Body of pancreas (tissue), 4 donors: Measurements from ENCODE around the gene TSHZ2.

Experiments used
- POLR2A ChIP-seq, 3 donors: fragments of 450-650 bp; IDR thresholded peaks; one replicate each; pipeline ENCODE4 v1.6.1; 2016; ENCODE audit warnings: antibody characterized with exemption in 3 of 3, mild to moderate bottlenecking in 2 of 3
- TF ChIP-seq, protein P1 (sequence below), 7 experiments: fragments of 450-650 bp in 4 of 7; fragments of 200-600 bp in 3 of 7; sonication (generic) in 3 of 7; IDR thresholded peaks; one replicate each; pipeline ENCODE4 v1.5.1; 2016 to 2019; ENCODE audit warnings: antibody characterized with exemption in 7 of 7

DNA sequence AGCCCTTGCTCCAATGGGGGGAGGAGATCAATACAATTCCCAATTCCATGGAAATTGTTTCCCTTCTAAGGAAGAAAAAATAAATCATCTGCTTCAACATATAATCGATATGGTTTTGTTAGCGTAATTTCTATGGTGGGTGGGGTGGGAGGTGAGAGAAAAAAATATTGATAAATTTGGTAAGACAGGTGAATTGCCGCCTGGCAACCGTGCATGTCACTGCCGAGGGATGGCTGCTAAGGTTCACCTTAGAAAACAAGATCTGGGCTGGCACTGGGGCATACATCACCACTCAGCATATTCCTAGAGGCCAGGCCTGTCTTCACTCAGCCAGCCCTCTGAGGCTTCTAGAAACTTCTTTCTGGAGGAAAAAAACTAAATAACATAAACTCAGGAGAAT lies 517.4 kb downstream of the TSHZ2 start:
- TF ChIP-seq, protein P1, sequence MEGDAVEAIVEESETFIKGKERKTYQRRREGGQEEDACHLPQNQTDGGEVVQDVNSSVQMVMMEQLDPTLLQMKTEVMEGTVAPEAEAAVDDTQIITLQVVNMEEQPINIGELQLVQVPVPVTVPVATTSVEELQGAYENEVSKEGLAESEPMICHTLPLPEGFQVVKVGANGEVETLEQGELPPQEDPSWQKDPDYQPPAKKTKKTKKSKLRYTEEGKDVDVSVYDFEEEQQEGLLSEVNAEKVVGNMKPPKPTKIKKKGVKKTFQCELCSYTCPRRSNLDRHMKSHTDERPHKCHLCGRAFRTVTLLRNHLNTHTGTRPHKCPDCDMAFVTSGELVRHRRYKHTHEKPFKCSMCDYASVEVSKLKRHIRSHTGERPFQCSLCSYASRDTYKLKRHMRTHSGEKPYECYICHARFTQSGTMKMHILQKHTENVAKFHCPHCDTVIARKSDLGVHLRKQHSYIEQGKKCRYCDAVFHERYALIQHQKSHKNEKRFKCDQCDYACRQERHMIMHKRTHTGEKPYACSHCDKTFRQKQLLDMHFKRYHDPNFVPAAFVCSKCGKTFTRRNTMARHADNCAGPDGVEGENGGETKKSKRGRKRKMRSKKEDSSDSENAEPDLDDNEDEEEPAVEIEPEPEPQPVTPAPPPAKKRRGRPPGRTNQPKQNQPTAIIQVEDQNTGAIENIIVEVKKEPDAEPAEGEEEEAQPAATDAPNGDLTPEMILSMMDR (IDR thresholded peaks at IDR 0.05), result no peak
- TF ChIP-seq POLR2A (IDR thresholded peaks at IDR 0.05), result no peak
